Keratinocyte (primary cell): ENCODE results near the gene KCNH1.

Experiments
- EZH2 ChIP-seq: IDR thresholded peaks from one replicate; pipeline ENCODE4 v1.6.1; 2012; ENCODE audit warnings: inconsistent platforms, mild to moderate bottlenecking, low read length, moderate library complexity
- TF ChIP-seq, protein P1 (sequence below), 3 experiments: IDR thresholded peaks in 1 of 3; conservative IDR thresholded peaks in 1 of 3; optimal IDR thresholded peaks in 1 of 3; 2 replicates in 2 of 3; 3 replicates in 1 of 3; pipeline versions ENCODE3 to v1.5.1; 2011; ENCODE audit warnings: low read length in 3 of 3, mild to moderate bottlenecking in 3 of 3, moderate library complexity in 2 of 3, control low read depth in 1 of 3, inconsistent platforms in 1 of 3; ENCODE audit not compliant: insufficient read depth in 2 of 3; ENCODE audit errors: extremely low read depth in 1 of 3

DNA sequence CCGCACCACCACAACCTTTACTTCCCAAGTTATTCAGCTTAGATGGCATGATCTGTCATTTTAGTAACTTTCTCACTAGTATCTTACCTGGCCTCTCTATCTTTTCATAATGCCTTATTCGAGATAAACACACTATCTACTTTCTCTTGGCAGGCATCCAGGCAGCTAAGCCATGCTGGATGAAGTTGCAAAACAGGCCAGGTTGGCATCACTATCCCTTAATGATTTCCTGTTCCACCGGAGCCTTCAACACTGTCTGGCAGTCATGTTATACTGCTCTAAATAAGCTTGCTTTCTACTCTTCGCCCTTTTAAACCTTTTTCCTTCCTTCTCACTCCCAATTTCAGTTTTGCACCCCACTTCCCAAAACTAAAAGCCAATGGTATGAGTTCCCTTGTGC is 12.0 kb upstream of the KCNH1 start:
- TF ChIP-seq, protein P1, sequence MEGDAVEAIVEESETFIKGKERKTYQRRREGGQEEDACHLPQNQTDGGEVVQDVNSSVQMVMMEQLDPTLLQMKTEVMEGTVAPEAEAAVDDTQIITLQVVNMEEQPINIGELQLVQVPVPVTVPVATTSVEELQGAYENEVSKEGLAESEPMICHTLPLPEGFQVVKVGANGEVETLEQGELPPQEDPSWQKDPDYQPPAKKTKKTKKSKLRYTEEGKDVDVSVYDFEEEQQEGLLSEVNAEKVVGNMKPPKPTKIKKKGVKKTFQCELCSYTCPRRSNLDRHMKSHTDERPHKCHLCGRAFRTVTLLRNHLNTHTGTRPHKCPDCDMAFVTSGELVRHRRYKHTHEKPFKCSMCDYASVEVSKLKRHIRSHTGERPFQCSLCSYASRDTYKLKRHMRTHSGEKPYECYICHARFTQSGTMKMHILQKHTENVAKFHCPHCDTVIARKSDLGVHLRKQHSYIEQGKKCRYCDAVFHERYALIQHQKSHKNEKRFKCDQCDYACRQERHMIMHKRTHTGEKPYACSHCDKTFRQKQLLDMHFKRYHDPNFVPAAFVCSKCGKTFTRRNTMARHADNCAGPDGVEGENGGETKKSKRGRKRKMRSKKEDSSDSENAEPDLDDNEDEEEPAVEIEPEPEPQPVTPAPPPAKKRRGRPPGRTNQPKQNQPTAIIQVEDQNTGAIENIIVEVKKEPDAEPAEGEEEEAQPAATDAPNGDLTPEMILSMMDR (optimal IDR thresholded peaks at IDR 0.05 in 1 of 3, IDR thresholded peaks at IDR 0.05 in 1 of 3, conservative IDR thresholded peaks at IDR 0.05 in 1 of 3; ENCODE audit: extremely low read depth in 1 of 3, insufficient read depth in 2 of 3, low read length in 3 of 3), result no peak
- TF ChIP-seq EZH2, result no peak
